Stimulated activated CD4-positive, alpha-beta T cell treated with anti-CD3 and anti-CD28 coated beads, TNF-alpha, amount 100 ng/mL, for 24 hours (primary cell): ENCODE data around the gene BMAL2.

Source experiments
- DNase-seq, 3 experiments: peaks; one replicate each; pipeline ENCODE4 v3.0.0-alpha.2; 2020; ENCODE audit warnings: low read depth in 3 of 3

The BMAL2 gene, protein sequence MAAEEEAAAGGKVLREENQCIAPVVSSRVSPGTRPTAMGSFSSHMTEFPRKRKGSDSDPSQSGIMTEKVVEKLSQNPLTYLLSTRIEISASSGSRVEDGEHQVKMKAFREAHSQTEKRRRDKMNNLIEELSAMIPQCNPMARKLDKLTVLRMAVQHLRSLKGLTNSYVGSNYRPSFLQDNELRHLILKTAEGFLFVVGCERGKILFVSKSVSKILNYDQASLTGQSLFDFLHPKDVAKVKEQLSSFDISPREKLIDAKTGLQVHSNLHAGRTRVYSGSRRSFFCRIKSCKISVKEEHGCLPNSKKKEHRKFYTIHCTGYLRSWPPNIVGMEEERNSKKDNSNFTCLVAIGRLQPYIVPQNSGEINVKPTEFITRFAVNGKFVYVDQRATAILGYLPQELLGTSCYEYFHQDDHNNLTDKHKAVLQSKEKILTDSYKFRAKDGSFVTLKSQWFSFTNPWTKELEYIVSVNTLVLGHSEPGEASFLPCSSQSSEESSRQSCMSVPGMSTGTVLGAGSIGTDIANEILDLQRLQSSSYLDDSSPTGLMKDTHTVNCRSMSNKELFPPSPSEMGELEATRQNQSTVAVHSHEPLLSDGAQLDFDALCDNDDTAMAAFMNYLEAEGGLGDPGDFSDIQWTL

DNA sequence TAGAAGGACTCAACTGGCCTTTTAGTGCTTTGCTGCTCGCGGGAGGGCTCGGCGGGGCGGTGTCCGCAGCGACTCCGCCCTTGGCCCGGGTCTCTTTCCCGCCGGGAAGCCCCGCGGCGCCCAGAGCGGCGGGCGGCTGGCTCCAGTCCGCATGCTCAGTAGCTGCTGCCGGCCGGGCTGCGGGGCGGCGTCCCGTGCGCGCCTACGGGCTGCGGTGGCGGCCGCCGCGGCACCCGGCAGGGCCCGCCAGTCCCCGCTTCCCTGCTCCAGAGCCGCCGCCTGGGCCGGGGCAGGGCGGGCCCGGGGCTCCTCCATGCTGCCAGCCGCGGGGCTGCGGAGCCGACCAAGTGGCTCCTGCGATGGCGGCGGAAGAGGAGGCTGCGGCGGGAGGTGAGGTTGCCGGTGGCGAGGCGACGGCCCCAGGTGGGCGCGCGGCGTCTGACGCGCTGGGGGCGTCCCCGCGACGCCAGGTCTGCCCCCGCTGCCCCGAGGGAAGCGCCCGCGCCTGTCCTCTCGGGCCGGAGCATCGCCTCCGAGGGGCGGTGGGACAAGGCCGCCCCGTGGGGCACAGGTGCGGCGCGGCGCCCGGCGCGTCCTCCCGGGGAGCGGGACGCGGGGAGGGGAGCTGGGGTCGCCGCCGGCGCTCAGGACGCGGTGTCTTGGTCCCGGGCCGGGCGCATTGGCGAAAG lies at the start of gene BMAL2:
BMAL2 (plus strand) TSS at position 123 of the 689 bp plus-strand sequence; CDS start at position 360, 237 bp downstream.
- DNase-seq: peak in 1 of 3 experiments; percentile 38

- no peak for DNase-seq
Measured at GRCh38 chr12:27284021-27284420, 48.6 kb upstream of the BMAL2 start.

- DNase-seq: no peak
Measured at GRCh38 chr12:27284751-27285150, 47.9 kb upstream of the BMAL2 start.

DNA sequence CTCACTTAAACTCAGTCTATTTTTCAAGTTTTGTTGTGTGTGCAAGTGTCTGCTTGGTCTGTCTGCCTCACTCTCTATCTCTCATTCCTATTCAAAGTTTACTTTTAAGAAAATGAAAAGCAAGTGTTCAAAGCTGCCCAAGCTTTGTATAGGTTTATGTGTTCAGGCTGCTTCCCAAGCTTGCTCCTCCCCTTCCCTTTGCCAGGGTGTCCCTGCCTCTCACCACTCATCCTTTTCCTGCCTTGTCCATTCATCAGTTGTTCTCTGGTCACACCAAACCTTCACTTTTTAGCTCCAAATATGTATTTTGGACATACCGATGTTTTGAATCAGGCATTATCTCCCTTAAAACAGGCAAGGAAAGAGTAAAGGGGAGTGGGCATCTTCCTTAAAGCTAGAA lies 47.2 kb upstream of the BMAL2 start:
- no peak for DNase-seq

- DNase-seq: no peak
Measured at GRCh38 chr12:27289414-27289813, 43.2 kb upstream of the BMAL2 start.

DNA sequence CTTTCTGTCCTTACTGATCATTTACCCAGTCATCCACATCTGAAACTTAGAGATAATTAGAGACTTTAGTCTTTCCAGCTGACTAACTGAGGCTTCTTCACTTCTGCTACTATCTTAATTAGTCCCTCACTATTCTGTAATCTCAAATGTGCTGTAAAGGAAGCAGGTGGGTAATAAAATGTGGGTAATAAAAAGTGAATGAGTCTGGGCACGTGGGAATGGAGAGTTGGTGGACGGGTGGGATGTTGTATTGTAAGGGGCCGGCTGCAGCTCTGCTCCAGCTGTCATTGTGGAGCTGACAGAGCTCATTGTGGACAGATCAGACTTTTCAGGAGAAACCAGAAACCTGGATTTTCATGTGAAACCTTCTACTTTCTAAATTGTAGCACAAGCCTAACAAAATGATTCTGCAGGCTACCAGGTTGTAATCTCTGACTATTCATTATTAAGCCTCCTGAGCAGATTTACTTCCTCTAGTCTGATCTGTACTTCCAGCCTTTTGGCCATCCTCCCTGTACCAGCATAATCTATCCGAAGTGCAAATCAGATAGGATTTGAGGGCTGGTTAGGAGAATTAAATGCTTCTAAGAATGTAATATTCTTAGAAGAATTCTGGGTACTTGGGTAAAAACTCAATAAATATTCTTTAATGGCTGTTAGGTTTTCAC lies 42.0 kb upstream of the BMAL2 start:
- no peak for DNase-seq

GRCh38 chr12:27291862-27292261 lies 40.8 kb upstream of the BMAL2 start:
- no peak for DNase-seq

- DNase-seq: no peak
Measured at GRCh38 chr12:27292718-27293117, 39.9 kb upstream of the BMAL2 start.

GRCh38 chr12:27293463-27293862 lies 39.2 kb upstream of the BMAL2 start:
- no peak for DNase-seq

GRCh38 chr12:27296674-27297073 lies 36.0 kb upstream of the BMAL2 start:
- no peak for DNase-seq

DNA sequence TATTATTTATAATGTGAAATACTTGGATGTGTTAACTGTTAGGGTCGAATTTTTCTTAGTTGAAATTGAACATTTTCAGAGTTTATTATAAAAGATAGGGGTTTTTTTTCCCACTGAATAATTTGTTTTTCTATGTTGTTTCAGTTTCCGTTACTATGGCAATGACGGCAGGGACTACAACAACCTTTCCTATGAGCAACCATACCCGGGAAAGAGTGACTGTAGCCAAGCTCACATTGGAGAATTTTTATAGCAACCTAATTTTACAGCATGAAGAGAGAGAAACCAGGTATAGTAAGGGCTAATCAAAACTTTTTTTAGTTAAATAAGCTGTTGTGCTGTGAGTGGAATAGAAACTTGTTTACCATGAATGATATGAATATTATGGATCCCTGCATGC lies 35.1 kb upstream of the BMAL2 start:
- no peak for DNase-seq

DNA sequence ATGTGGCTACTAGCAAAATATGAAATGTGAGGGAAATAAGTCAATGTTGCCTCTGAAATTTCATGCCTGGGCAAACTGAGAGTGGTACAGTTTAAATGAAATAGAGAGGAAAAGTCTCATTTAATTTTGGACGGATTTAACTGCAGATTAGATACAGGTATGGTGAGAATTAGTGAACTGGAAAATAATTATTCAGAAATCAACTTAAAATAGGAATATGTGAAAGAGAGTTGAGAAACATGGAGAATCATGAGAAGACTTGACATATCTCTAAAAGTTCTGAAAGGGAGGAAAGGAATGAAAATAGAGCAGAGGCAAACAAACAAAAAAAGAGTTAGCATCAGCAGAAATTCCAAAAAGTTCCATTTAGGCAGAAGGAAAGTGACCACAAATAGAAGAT lies 33.5 kb upstream of the BMAL2 start:
- no peak for DNase-seq

GRCh38 chr12:27300226-27300625 lies 32.4 kb upstream of the BMAL2 start:
- no peak for DNase-seq

DNA sequence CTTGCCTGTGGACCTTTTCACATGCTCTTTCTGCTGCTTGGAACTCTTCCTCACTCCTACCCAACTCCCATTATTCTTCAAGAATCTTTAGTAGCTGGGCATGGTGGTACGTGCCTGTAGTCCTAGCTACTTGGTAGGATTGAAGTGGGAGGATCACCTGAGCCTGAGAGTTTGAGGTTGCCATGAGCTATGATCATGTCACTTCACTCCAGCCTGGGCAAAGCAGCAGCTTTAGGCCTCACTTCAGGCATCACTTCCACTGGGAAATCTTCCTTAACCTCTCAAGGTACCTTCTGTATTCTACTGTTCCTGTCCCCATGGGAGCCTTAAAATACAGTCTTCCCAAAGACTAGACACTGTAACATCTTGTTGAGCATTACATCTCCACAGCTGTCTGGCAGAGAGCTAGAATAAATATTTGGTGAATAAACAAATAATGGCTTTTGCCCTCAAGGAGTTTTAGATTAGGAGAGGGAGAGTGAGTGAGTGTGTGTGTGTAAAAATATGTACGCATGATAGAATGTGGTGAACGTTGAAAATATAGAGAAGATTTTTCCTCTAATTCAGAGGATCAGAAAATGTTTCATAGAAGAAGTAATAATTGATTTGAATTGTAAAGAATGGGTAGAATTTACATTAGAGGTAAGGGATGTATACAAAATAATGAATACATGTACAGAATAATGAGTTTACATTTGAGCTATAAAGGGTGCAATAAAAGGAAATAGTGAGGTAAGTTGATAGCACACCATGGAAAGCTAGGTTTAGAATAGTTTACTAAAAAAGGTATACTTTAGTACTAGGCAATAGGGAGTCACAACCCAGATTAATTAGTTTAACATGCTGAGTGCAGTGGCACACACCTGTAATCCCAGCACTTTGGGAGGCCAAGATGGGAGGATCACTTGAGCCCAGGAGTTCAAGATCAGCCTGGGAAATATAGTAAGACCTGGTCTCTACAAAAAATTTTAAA lies 29.2 kb upstream of the BMAL2 start:
- DNase-seq: no peak

DNA sequence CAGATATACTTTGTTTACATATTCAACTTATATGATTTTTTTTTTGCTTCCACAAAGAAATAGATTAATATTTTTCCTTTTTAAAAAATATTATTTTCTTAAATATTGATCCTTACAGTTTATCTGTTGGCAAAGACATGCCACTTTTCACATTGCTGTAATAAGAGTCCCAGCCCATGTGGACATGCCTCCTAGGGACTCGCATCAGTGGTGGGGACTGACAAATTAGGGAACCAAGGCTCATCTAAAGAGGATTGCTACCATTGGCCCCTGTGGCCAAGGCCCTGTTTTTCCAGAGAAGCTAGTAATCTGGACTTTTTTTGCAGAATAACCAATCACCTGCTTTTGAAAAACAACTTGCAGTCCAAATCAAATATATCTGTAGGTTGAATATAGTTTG lies 27.8 kb upstream of the BMAL2 start:
- no peak for DNase-seq

DNA sequence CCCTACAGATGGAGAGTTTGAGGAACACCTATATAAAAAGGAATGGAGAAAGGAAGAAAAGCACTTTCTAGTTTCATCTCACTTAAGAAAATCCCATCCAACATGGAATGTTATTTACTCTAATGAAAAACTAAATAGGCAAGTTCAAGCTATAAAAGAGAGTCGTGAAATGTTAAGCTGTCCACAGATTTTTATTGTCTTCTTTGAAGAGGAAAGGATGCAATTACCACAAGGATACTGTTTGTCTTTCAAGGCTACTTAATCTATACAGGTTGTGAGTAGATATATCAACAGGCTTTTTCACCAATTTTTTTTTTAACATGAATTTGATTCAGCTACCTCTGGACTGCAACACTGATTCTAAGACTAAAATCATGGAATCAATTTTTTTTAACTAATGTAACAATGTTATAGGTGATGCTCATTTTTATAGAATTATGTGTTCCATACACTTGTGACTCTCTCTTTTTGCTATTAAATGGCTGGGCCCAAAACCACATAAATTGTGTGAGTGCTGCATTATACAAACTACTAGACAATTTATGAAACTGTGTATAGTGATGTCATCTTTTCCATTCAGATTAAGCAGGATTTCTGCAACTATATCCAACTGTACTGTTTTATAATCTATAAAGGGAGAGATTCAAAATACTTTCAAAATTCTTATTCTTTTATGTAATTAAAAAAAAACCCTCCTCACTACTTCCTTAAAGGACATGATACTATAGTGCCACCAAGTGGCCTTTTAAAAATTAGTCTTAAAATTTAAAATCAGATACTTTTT lies 26.8 kb upstream of the BMAL2 start:
- no peak for DNase-seq

DNA sequence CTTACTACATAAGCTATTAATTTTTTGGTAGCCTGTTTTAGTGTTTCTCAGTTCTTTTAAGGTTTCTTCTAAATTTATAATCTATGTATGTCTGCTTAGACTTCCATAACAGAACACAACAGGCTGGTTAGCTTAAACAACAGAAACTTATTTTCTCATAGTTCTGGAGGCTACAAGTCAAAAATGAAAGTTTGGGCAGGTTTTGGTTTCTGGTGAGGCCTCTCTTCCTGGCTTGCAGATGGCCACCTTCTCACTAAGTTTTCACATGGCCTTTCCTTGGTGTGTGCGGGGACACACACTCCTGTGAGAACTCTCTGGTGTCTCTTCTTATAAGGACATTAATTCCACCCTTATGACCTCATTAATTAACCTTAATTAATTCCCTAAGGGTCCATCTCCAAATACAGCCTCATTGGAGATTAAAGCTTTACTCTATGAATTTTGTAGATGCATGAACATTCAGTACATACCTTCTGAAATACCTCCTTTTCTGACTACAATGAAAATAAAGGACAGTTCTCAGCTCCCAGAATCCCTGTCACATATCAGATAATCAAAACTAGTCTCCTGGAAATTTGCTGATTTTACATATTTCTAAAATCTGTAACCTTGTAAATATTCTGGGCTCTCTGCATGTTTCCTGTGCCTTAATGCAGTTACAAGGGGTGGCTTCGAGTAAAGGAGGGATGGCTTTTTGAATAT lies 23.2 kb upstream of the BMAL2 start:
- no peak for DNase-seq

DNA sequence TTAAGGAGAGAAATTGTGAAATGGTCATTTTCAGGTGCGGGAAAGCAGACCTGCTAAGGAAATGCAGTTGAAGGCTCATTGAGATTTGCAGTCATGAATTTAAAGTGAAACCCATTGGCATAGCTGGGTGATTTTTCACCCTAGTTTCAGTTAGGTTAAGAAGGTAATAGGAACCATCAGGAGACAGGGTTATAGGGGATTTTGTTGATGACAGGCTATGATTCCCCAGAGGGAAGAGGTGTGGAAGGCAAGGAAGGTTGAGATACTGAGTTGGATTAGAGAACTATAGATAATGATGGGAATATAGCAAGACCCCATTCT lies 22.7 kb upstream of the BMAL2 start:
- no peak for DNase-seq

GRCh38 chr12:27316947-27317346 lies 15.7 kb upstream of the BMAL2 start:
- DNase-seq: no peak

GRCh38 chr12:27319409-27319808 lies 13.2 kb upstream of the BMAL2 start:
- DNase-seq: no peak
